Mesenchymal stem cell (in vitro differentiated cells and primary cell): ENCODE measurements around the gene DCAF8.

Experiments used
- DNase-seq: peaks from one replicate; pipeline ENCODE4 v3.0.0-alpha.2; 2013
- H2AFZ ChIP-seq: one replicate; pipeline ENCODE4 v1.6.1; 2013; ENCODE audit warnings: low read depth, mild to moderate bottlenecking, control low read depth, inconsistent platforms, low read length, moderate library complexity
- H2AK5ac ChIP-seq: 2 replicates; pipeline ENCODE4 v1.6.1; 2013; ENCODE audit warnings: low read length, moderate library complexity, mild to moderate bottlenecking, inconsistent platforms; ENCODE audit not compliant: severe bottlenecking
- H2BK120ac ChIP-seq: one replicate; pipeline ENCODE4 v1.6.1; 2013; ENCODE audit warnings: low read depth, mild to moderate bottlenecking, inconsistent platforms, low read length, moderate library complexity
- H2BK12ac ChIP-seq, 2 experiments: one replicate each; pipeline ENCODE4 v1.6.1; 2013; ENCODE audit warnings: inconsistent platforms in 2 of 2, low read length in 2 of 2, mild to moderate bottlenecking in 2 of 2, moderate library complexity in 2 of 2, control low read depth in 1 of 2
- H2BK15ac ChIP-seq: one replicate; pipeline ENCODE4 v1.6.1; 2013; ENCODE audit warnings: mild to moderate bottlenecking, low read depth, inconsistent platforms; ENCODE audit not compliant: poor library complexity, severe bottlenecking
- H2BK5ac ChIP-seq: 2 replicates; pipeline ENCODE4 v1.6.1; 2013; ENCODE audit warnings: low read depth, mild to moderate bottlenecking, low read length, control low read depth, inconsistent platforms; ENCODE audit not compliant: poor library complexity, severe bottlenecking
- H3K14ac ChIP-seq, 2 experiments: one replicate each; pipeline ENCODE4 v1.6.1; 2013; ENCODE audit warnings: inconsistent platforms in 2 of 2, low read length in 2 of 2, control low read depth in 1 of 2, mild to moderate bottlenecking in 1 of 2, moderate library complexity in 1 of 2
- H3K18ac ChIP-seq, 2 experiments: one replicate each; pipeline ENCODE4 v1.6.1; 2013; ENCODE audit warnings: inconsistent platforms in 2 of 2, low read length in 2 of 2, control low read depth in 1 of 2, low read depth in 1 of 2, mild to moderate bottlenecking in 1 of 2
- H3K23ac ChIP-seq, 2 experiments: one replicate each; pipeline ENCODE4 v1.6.1; 2013; ENCODE audit warnings: inconsistent platforms in 2 of 2, low read length in 2 of 2, mild to moderate bottlenecking in 2 of 2, moderate library complexity in 2 of 2, control low read depth in 1 of 2
- H3K27ac ChIP-seq: 2 replicates; pipeline ENCODE4 v1.5.1; 2013; ENCODE audit warnings: mild to moderate bottlenecking, moderate library complexity, low read length, control low read depth, inconsistent platforms; ENCODE audit not compliant: poor library complexity, severe bottlenecking
- H3K27me3 ChIP-seq, 2 experiments: 2 replicates each; pipeline versions ENCODE4 v1.6.1 to v1.7.0; 2013; ENCODE audit warnings: low read length in 2 of 2, mild to moderate bottlenecking in 2 of 2, moderate library complexity in 2 of 2, control low read depth in 1 of 2, inconsistent platforms in 1 of 2; ENCODE audit not compliant: control insufficient read depth in 1 of 2, insufficient read depth in 1 of 2
- H3K36me3 ChIP-seq, 2 experiments: 2 replicates each; pipeline versions ENCODE4 v1.6.1 to v1.7.0; 2013; ENCODE audit warnings: low read length in 2 of 2, control low read depth in 1 of 2, inconsistent platforms in 1 of 2, low read depth in 1 of 2, mild to moderate bottlenecking in 1 of 2; ENCODE audit not compliant: insufficient read depth in 2 of 2, control insufficient read depth in 1 of 2
- H3K4ac ChIP-seq, 2 experiments: one replicate each; pipeline ENCODE4 v1.6.1; 2013; ENCODE audit warnings: inconsistent platforms in 2 of 2, low read length in 2 of 2, mild to moderate bottlenecking in 2 of 2, moderate library complexity in 2 of 2, control low read depth in 1 of 2, low read depth in 1 of 2
- H3K4me1 ChIP-seq: 2 replicates; pipeline ENCODE4 v1.6.1; 2013; ENCODE audit warnings: low read depth, low read length, control low read depth; ENCODE audit not compliant: control insufficient read depth, insufficient read depth
- H3K4me2 ChIP-seq: 2 replicates; pipeline ENCODE4 v1.6.1; 2013; ENCODE audit warnings: low read length, mild to moderate bottlenecking, inconsistent platforms; ENCODE audit not compliant: poor library complexity, severe bottlenecking
- H3K4me3 ChIP-seq, 2 experiments: 2 replicates each; pipeline versions ENCODE4 v1.5.1 to v1.7.0; 2013; ENCODE audit warnings: low read length in 2 of 2, mild to moderate bottlenecking in 2 of 2, control low read depth in 1 of 2, low read depth in 1 of 2; ENCODE audit not compliant: insufficient read depth in 1 of 2
- H3K79me1 ChIP-seq: replicated peaks from 2 replicates; pipeline ENCODE4 v1.6.1; 2013; ENCODE audit warnings: mild to moderate bottlenecking, control low read depth, low read length, inconsistent platforms; ENCODE audit not compliant: poor library complexity, severe bottlenecking
- H3K9ac ChIP-seq: 2 replicates; pipeline ENCODE4 v1.7.0; 2013; ENCODE audit warnings: mild to moderate bottlenecking, low read length, moderate library complexity
- H3K9me3 ChIP-seq: 2 replicates; pipeline ENCODE4 v1.7.0; 2013; ENCODE audit warnings: mild to moderate bottlenecking, low read length; ENCODE audit not compliant: control insufficient read depth
- H4K8ac ChIP-seq: one replicate; pipeline ENCODE4 v1.6.1; 2013; ENCODE audit warnings: inconsistent platforms, mild to moderate bottlenecking, low read length, moderate library complexity
- H4K91ac ChIP-seq: one replicate; pipeline ENCODE4 v1.6.1; 2013; ENCODE audit warnings: mild to moderate bottlenecking, low read length, inconsistent platforms
- WGBS: methylation state at CpG from one replicate; pipeline ENCODE4 v1.1.7; 2013; ENCODE audit warnings: mixed read lengths; 5-methylcytosine and 5-hydroxymethylcytosine counted together

DCAF8 gene

DNA sequence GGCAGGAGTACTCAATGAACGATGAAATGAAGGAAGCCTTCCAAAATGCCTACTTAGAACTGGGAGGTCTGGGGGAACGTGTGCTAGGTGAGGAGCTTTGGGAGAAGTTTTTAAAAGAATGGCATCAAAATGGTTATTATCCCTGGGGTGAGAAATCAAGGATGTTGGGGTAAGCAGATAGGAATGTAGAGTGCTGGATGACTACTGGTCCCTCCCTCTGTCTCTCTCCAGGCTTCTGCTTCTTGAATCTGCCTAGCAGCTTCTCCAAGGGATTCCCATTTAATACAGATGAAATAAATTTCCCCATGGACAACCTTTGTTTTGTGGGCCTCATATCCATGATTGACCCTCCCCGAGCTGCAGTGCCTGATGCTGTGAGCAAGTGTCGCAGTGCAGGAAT, 91.0 kb downstream of the DCAF8 start:
- H2AFZ ChIP-seq, result no peak overlapping the region
- H3K27ac ChIP-seq, result no peak overlapping the region
- no peak overlapping the region for H4K91ac ChIP-seq
- DNase-seq, result no peak
- H3K36me3 ChIP-seq, result no peaks in the 10 kb centered on the region
- WGBS, result 73% methylated on average over 4 of the region's 4 CpGs
- H2BK12ac ChIP-seq, result no peak overlapping the region
- H3K9ac ChIP-seq, result no peak overlapping the region
- no peaks in the 10 kb centered on the region for H3K79me1 ChIP-seq
- H3K14ac ChIP-seq, result no peak overlapping the region
- no peak overlapping the region for H3K18ac ChIP-seq
- H2BK15ac ChIP-seq, result no peak overlapping the region
- H3K27me3 ChIP-seq, result peaks cover 28 to 35% of the 10 kb centered on the region in 2 experiments
- H3K4ac ChIP-seq, result no peak overlapping the region
- H4K8ac ChIP-seq, result no peak overlapping the region
- H3K9me3 ChIP-seq, result no peaks in the 10 kb centered on the region
- H2BK5ac ChIP-seq, result no peak overlapping the region
- peaks cover 14% of the 10 kb centered on the region for H3K4me1 ChIP-seq
- H3K4me3 ChIP-seq, result no peak overlapping the region
- H3K4me2 ChIP-seq, result no peak overlapping the region
- H2BK120ac ChIP-seq, result no peak overlapping the region
- no peak overlapping the region for H2AK5ac ChIP-seq
- no peak overlapping the region for H3K23ac ChIP-seq

DNA sequence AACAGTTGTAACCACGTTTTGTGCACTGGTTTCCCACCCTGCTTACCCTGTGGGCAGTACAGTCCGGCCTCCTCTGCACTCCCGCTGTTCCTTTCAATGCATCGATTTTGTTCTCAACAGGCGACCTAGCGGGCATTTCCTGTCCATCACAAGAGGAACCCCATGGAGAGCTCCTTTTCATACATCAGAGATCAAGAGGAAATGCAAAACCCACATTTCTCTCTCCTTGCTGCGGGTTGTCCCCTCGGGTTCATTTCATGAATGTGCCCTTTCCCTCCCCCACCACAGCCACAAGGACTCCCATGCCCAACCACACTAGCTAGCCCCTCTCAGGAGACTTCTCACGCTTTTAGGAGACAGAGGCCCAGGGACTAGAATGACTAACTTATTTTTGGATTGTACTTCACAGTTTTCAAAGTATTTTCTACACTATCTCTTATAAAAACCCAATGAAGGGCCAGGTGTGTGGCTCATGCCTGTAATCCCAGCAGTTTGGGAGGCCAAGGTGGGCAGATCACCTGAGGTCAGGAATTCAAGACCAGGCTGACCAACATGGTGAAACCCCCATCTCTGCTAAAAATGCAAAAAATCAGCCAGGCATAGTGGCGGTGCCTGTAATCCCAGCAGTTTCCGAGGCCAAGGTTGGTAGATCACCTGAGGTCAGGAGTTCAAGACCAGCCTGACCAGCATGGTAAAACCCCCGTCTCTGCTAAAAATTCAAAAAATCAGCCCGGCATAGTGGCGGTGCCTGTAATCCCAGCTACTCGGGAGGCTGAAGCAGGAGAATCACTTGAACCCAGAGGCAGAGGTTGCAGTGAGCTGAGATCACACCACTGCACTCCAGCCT, 92.6 kb downstream of the DCAF8 start:
- H3K23ac ChIP-seq, result no peak overlapping the region
- H2AK5ac ChIP-seq, result no peak overlapping the region
- no peak overlapping the region for H3K4ac ChIP-seq
- no peak overlapping the region for H2BK5ac ChIP-seq
- H3K27me3 ChIP-seq, result peaks cover 28 to 39% of the 10 kb centered on the region in 2 experiments
- no peaks in the 10 kb centered on the region for H3K9me3 ChIP-seq
- no peak overlapping the region for H2BK12ac ChIP-seq
- no peak overlapping the region for H4K8ac ChIP-seq
- peaks cover 14% of the 10 kb centered on the region for H3K4me1 ChIP-seq
- no peak for DNase-seq
- no peak overlapping the region for H2AFZ ChIP-seq
- H3K14ac ChIP-seq, result no peak overlapping the region
- H3K9ac ChIP-seq, result no peak overlapping the region
- H3K4me3 ChIP-seq, result peak overlapping the region in 1 of 2 experiments; percentile 57
- no peak overlapping the region for H2BK15ac ChIP-seq
- no peaks in the 10 kb centered on the region for H3K36me3 ChIP-seq
- 47% methylated on average over 15 of the region's 15 CpGs for WGBS
- H3K79me1 ChIP-seq, result no peaks in the 10 kb centered on the region
- H3K4me2 ChIP-seq, result peak overlapping the region; percentile 24
- H3K18ac ChIP-seq, result no peak overlapping the region
- H2BK120ac ChIP-seq, result no peak overlapping the region
- no peak overlapping the region for H4K91ac ChIP-seq
- H3K27ac ChIP-seq, result peak overlapping the region; percentile 13

DNA sequence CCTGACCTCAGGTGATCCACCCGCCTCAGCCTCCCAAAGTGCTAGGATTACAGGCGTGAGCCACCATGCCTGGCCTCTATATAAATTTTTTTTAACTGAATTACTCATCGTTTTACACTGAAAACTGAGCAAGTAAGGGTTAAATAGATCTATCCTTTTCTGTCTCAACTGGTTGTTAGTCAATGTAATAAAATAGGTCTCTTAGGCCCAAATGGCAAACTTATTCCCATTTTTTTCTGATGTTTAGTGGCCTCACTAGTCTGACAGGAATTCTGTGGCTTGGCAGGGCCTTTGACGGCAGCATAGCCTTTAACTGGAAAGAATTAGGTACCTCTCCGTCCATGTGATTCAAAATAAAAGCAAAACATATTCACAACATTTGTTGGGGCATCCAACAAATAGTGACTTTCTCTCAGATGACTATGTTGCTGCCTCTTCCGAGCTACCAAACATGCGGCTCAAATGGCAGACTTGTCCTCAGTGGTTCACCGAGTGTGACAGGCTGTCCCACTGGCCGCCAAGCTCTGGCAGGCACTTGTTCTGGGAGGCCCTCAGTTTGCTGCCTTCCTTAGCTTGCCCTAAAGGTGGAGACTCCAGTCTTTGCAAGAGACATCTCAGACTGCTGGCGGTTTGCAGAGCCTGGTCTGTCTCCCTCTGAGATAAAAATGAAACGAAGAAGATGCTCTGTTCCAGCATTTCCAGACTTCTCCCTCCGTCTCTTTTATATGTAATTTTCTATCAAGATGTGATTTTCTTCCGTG, 93.6 kb downstream of the DCAF8 start:
- no peaks in the 10 kb centered on the region for H3K79me1 ChIP-seq
- H3K18ac ChIP-seq, result no peak overlapping the region
- H4K8ac ChIP-seq, result no peak overlapping the region
- H2BK5ac ChIP-seq, result no peak overlapping the region
- no peak overlapping the region for H2AFZ ChIP-seq
- no peaks in the 10 kb centered on the region for H3K36me3 ChIP-seq
- no peak overlapping the region for H3K23ac ChIP-seq
- no peak overlapping the region for H4K91ac ChIP-seq
- peak overlapping the region; percentile 9 for H3K27ac ChIP-seq
- no peak overlapping the region for H3K14ac ChIP-seq
- H3K4me2 ChIP-seq, result no peak overlapping the region
- no peak overlapping the region for H3K4ac ChIP-seq
- H3K4me3 ChIP-seq, result peak overlapping the region in 1 of 2 experiments; percentile 57
- no peak overlapping the region for H2AK5ac ChIP-seq
- DNase-seq, result no peak
- peaks cover 14% of the 10 kb centered on the region for H3K4me1 ChIP-seq
- H2BK12ac ChIP-seq, result no peak overlapping the region
- peaks cover 19 to 41% of the 10 kb centered on the region in 2 experiments for H3K27me3 ChIP-seq
- WGBS, result 60% methylated on average over 12 of the region's 13 CpGs
- H3K9ac ChIP-seq, result peak overlapping the region; percentile 21
- no peak overlapping the region for H2BK15ac ChIP-seq
- H3K9me3 ChIP-seq, result no peaks in the 10 kb centered on the region
- no peak overlapping the region for H2BK120ac ChIP-seq

DNA sequence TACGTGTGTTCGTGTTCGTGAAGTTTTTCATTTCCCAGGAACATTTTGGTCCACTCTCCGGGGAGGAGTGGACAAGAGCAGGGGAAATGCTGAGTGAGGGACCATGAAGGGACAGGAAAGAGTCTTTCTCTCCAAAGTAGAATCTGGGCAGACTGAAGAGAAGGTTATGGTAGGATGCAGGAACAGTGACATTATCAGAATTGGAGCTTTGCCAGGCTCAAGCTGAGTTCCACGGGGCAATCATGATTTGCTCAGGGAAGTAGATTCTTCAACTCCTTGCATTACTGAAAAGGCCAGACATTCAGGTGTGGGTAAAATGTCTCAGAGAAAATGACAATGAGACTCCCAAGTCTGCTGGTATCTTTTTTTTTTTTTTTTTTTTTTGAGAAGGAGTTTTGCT, 94.3 kb downstream of the DCAF8 start:
- Histone ChIP-seq H3K4me3 (no peak overlapping the region), H3K27me3 (peaks cover 14 to 33% of the 10 kb centered on the region in 2 experiments), H3K9me3 (no peaks in the 10 kb centered on the region), H3K23ac (no peak overlapping the region), H2BK12ac (no peak overlapping the region), H3K4ac (no peak overlapping the region), H3K14ac (no peak overlapping the region), H3K4me2 (no peak overlapping the region), H3K4me1 (peaks cover 14% of the 10 kb centered on the region), H2BK15ac (no peak overlapping the region), H2AK5ac (no peak overlapping the region), H3K36me3 (no peaks in the 10 kb centered on the region), H4K8ac (no peak overlapping the region), H3K79me1 (no peaks in the 10 kb centered on the region), H3K9ac (no peak overlapping the region), H3K18ac (no peak overlapping the region), H4K91ac (no peak overlapping the region), H2BK5ac (no peak overlapping the region), H2AFZ (no peak overlapping the region), H2BK120ac (no peak overlapping the region), H3K27ac (no peak overlapping the region)
- no peak for DNase-seq
- WGBS, result 96% methylated on average over 5 of the region's 5 CpGs
